GM18499 (cell line): Measurements from ENCODE around the gene GDPD5.

Experiments
- ATAC-seq: cut with Tn5 transposase; IDR thresholded peaks from one replicate; pipeline ENCODE4 v1.9.1; 2021; ENCODE audit warnings: moderate number of reproducible peaks; ENCODE audit not compliant: insufficient read depth, unreplicated experiment

The GDPD5 gene

DNA sequence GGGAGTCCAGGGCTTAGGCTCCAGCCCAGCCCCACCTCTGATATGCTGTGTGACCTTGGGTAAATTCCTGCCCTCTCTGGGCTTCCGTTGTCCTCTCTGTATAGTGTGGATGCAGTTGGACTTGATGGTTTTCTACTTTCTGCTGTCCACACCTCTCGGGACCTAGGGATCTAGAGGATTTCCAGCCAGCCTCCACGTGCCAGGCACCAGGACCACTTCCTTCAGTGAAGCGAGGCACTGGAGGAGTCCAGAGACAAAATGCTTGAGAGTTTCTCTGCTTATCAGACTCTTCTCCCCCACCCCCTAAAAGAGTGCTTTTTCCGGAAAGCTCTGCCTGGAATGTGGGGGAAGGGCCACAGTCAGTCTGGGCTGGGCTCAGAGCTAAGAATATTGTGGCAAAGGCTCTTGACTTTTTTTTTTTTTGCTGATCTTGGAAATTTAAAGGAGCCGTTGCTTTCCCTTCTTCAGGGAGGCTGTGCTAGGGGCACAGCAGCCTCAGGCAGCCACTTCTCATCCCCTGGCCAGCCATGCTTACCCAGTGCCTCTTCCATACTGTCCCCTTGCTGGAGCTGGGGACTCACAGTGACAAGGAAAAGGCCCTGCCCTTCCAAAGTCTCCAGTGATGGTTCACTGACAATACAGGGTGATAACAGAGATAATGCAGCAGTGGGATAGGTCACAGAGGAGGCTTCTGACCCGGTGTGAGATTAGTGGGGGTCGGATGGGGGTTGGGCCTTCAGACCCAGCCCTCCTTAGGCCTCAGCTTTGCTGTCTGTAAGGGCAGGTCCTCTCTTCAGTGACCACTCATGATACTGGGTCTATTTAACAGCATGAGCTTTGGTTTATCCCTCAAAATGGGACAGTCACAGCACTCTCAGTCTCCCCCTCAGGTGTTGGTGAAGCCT lies 33.5 kb upstream of the GDPD5 start:
- ATAC-seq: no peak

DNA sequence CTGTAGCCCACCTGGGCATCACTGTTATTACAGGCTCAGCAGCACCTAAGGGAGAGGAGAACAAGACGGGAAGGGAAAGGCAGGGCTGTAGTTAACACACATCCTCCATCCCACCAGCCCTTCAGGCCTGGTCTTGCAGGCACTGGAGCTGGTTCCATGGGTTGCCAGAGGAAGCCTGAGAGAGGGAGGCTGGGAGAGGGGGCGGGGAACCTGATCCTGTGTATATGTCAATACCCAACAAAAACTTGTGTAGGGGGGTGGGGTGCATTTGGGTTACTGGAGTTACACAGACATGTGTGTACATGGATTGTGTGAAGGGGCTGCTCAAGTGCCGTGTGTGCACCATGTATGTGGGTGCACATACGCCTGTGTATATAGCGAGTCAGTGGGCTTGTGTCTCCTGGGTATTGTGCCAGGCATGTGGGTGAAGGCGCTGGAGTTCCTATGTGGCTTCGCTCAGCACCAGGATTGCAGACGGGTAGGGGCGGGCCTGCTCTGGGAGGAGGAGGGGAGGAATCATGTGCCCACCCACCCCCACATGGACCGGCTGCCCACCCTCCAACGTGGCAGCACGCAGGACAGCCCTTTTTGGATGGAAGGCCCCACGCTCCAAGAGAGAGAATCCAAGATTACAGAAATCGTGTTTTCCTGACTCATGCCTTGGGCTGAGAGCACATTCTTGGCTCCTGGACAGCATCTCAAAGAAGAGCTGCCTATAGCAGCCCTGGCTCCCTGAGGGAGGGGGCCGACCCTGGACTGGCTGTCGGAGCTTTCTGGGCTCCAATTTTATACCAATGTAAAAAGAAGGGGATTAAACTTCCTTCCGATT lies 32.1 kb upstream of the GDPD5 start:
- ATAC-seq: no peak

DNA sequence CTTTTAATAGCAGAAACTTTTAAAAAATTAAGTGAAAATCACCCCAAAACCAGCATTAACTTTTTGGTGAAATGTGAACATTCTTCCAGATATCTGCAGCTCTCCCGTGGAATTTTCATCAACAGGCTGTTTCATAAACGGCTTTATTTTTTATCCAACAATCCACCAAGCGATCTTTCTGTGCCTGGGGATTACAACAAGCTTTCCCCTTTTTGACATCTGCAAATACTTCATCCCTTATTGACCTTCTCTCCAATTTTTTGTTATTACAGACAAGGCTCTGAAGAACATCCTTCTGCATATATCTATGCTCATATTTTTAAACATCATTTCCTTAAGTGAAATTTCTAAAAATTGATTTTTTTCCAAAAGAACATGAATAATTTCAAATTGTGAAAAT lies 30.5 kb upstream of the GDPD5 start:
- ATAC-seq: no peak

DNA sequence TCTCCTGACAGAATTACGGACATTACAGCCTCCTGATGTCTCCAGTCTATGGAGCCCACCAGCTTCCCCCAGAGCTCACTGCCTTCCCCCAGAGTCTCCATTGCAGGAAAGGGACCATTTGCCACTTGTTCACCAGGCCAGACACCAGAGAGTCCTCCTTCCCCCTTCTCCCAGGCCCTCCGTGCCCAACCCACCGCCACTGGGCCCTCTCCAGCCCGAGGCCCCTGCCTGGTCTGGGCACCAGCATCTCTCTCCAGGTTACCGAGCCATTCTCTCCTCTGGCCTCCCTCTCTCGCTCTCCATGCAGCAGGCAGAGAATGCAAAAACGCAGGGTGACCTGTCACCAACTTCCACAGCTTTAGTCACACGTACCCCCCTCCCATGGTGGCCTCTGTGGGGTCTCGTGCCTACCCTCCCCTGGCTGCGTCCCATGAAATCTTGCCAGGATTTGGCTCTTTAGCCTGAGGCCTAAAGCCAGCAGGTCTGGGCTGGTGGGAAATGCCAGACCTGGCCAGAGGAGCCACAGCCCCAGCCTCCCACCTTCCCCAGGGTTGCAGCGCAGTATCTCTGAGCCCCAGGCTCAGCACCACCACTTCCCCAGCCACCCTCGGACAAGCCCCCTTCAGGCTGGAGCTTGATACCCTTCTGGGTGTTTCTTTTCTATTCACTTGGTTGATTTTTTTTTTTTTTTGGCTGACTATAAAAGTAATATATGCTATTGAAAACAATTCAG lies 29.5 kb upstream of the GDPD5 start:
- no peak for ATAC-seq

DNA sequence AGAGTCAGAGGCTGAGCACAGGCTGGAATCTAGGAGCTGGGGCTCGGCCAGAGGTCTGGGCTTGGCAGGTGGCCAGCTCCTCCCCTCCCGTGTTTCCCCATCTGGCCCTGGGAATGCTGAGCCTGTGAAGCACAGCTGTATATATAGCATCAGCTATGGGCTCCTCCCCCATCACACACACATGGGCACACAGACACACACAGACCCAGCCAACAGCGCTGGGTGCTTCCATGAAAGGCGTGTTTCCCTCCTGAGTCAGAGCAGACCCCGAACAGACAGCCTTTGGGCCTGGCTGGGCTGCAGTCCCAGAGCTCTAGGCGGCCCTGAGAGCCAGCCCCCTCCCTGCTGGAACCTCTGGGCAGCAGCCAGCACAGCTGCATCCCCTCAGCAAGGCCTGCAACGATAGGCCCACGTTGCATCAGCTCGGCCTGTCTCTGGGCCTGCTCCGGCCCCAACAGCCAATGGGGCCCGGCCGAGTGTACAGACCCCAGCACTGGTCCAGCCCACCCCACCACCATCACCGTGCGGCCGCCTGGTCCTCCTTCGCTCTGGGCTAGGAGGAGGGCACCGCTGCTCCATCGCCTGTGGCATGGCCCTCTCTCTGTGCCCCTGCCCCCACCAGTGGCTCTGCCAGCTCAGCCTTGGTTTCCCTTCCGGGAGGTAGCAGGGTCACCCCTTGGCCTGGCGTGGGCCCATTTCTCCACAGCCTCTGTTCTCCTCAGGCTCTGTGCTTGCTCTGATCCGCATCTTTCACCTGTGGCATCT lies 28.7 kb upstream of the GDPD5 start:
- no peak for ATAC-seq

DNA sequence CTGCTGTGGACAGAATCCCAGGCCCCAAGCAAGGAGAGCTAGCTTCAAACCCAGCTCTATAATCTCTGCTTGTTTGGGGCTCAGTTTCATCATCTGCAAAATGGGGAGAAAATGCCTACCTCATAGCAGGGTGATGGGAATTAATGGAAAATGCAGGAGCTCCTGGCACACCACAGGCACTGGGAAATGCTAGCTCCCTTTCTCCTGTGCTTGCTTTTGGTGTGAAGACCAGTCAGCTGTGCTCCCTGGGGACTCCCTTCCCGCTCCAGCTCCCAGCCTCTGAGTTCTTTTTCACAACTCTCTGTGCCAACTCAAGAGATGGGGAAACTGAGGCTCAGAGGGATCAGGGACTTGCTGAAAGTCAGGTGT lies 28.1 kb upstream of the GDPD5 start:
- ATAC-seq: no peak

DNA sequence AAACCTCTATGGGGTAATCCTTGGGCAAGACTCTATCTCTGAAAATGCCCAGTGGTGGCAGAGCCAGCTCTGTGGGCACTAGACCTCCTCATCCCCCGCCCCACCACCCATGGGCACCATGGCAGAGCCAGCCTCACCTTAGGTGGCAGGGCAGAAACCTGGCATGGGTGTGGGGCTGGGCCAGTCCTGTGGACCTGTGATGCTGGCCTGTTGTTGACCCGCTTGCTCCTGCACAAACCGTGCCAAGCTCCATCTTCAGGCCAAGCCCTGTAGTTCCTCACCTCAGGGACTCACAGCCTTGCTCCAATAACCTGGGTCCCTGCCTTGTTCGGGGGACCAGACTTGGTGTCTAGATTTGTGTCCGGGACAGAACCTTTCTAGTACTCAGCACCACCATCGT lies 27.4 kb upstream of the GDPD5 start:
- ATAC-seq: no peak

DNA sequence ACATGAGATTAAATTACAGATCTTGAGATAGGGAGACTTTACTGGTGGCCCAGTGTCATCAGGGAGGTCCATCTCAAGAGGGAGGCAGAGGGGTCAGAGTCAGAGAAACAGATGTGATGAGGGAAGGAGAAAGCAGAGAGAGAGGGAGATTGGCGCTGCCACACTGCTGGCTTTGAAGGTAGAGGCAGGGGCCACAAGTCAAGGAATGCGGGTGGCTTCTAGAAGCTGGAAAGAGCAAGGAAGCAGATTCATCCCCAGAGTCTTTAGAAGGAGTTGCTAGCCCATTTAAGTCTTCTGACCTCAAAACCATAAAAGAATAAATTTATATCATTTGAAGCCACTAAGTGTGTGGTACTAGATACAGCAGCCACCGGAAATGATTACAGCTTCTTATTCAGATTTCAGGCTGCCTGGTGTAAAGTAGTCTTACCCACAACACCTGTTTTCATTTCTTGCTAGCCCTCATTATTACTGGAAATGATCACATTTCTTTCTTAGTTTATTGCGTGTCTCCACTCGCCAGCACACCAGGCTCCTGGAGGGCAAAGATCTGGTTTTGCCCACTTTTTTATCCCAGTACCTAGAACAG lies 23.7 kb upstream of the GDPD5 start:
- ATAC-seq: no peak

DNA sequence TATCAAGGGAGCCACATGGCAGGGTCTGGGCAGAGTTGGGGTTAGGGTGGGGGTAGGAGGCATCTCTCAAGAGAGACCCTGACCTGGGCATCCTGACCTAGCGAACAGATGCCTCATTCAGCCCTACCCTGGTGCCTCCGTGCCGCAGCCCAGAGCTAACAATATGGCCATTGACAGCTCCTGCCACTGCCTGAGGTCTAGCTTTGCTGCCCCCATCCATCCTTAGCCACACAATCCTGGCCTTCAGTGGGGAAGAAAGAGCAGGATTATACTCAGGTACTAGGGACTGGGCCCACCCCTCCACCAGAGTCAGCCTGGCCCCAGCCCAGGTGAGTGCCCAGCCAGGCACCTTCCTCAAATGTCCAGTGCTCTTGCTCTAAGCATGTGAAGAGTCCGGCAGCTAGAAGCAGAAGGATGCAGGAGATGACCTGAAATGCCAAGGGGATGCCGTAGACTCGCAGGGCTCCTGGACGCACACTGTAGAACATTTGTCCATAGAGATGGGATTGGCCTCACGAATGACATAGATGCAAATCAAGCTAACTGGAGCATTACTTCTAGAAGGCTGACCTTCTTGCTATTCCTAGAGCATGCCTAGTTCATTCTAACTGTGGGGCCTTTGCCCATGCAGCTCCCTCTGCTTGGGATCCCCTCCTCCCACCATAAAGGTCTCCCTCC lies 23.0 kb upstream of the GDPD5 start:
- no peak for ATAC-seq

DNA sequence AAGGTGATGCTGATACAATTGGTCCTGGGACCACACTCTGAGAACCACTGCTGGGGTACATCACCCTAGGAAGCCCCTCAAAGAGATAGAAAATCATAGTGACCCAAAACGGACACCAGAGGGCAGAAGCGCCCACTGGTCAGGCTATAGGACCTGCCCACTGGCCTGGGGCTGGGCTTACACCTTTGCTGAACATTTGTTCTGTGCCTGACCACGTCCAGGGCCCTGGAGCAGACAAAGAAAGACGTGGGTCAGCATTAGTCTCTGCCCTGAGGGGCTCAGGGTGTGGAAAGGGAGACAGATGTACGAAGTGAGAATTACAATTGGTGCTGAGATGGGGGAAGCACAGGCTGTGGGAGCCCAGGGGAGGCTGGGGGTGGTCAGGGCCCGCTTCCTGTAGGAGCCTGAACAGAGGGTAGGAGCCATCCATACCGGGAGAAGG lies 21.9 kb upstream of the GDPD5 start:
- no peak for ATAC-seq

DNA sequence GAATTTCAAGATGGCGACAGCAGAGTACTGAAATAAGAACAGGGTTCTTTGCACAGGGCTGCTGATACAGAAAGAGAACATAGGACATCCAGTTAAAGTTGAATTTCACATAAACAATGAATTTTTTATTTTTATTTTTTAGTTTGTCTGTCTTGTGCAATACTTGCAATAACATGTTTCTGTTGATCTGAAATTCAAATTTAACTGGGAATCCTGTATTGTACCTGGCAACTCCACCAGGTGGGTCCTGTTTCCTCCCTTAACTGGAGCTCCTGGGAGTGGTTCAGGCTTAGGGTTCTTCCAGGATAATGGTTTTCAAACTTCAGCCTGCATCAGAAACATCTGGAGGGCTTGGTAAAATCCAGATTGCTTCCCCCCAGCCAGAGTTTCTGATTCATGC lies 21.4 kb upstream of the GDPD5 start:
- ATAC-seq: no peak

DNA sequence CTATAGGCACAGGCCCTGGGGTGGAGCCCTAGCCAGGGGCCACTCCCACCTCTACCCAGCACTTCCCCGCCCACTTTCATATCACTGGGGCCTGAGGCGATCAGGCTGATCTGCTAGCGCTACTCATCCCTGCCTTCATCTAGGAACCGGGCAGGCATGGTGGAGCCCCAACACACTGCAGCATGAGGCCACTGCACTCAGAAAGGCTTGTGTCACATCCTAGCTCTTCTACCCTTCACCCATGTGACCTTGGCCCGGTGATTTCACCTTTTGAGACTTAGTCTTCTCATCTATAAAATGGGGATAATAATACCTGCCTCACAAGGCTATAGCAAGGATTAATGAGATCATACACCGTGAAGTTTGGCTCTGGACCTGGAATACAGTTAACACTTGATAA lies 18.1 kb upstream of the GDPD5 start:
- no peak for ATAC-seq

DNA sequence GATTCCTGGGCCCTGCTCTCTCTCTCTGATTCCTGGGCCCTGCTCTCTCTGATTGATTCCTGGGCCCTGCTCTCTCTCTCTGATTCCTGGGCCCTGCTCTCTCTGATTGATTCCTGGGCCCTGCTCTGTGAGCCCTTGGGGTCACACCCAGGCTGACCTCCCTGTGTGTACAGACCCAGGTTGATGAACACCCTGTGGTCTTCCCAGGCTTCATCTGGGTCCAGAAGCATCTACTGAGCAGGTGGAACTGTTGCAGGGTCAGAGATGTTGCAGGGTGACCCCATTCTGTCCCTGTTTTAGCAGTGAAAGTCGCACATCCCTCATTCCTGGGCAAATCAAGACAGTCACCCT lies 16.3 kb upstream of the GDPD5 start:
- no peak for ATAC-seq

DNA sequence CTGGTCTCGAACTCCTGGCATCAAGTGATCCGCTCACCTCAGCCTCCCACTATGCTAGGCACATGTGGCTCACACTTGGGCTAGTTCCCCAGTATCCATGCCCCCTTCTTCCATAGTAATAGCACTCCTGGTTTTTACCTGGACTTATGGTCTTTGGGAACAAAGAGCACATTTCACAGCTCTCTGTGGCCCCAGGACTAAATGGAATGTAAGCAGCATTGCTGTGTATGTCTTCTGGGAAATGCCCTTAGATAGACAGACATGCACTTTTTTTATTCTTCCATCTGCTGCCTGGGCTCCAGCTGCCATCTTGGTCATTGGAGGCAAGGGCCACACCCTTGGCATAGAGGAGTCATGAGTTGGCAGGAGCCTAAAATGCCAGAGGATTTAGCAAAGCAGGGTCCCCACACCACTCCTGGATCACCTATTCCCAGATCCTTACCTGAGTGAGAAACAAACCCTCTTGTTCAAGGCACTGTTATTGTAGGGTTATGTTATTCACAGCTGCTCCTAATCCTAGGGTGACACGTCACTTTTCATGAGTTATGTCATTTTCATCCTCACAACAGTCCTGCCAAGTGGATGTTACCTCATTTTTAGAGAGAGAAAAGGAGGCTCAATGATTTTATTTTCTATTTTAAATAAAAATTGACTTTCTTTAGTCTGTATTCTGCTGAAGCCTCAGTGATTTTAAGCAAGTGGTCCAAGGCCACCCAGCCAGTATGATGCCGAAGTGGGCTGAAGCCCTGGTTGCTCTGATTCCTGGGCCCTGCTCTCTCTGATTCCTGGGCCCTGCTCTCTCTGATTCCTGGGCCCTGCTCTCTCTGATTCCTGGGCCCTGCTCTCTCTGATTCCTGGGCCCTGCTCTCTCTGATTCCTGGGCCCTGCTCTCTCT lies 15.7 kb upstream of the GDPD5 start:
- ATAC-seq: no peak

DNA sequence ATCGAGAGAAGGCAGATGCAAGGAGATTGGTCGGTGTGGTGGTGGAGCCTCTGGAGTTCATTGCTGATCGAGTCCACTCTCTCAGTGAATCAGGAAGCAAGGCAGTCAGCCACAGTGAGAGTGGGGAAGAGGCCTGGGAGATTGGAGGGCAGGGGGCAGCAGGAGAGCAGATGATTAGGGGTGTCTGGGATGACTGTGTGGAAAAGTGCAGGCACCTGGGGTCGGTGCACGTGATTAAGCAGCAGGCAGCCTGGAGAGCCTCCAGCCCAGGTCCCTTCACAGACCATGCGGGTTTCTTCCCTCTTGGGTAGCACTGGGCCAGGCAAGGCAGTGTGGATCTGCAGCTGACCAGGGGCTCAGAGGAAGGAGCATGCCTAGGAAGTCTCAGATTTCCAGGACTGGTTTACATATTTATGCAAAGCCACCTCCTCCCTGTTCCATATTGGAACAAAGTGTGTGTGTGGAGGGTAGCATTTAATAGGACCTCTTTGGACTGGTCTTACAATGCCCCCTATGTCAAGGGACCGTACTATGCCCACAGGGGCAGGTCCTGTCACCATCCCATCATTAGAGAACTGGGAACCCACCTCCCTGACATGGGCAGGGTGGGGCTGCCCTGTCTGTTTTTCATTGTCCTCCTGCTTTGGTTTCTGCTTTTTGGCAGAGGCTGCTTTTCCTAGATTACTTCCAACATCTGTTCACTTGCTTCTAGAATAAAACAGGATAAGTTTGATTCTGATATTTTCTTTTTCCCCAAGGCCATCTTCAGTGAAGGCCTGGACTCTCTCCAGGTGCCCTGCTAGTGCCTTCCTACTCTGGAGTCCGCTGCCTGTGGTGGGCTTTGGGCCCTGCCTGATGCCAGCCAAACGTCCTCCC lies 14.0 kb upstream of the GDPD5 start:
- no peak for ATAC-seq

DNA sequence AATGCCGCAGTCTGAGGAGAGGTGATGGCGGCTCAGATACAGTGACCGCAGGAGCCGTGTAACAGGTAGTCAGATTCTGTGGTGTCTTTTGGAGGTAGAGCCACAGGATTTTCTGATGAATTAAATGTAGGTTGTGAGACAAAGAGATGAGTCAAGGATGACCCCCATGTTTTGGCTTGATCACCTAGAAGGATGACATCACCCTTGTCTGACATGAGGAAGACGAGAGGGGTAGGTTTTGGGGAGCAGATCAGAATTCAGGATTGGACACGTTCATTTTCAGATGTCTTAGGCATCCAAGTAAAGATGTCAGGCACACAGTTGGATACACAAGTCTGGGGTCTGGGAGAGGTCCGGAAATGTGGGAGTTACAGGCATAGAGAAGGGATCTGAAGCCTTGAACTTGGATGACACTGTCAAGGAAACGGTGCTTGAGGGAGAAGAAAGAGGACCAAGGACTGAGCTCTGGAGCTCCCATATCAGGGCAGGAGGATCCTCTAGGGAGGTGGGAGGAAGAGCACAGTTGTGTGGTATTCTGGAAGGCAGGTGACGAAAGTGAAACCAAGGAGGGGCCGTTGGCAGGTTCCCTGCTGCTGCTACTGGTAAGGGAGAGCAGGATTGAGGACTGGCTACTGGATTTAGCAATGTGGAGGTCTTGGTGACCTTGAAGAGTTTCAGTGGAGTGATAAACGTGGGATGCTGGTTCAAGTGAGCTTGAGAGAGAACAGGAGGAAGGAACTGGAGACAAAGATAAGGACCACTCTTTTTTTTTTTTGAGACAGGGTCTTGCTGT lies 12.6 kb upstream of the GDPD5 start:
- ATAC-seq: no peak

DNA sequence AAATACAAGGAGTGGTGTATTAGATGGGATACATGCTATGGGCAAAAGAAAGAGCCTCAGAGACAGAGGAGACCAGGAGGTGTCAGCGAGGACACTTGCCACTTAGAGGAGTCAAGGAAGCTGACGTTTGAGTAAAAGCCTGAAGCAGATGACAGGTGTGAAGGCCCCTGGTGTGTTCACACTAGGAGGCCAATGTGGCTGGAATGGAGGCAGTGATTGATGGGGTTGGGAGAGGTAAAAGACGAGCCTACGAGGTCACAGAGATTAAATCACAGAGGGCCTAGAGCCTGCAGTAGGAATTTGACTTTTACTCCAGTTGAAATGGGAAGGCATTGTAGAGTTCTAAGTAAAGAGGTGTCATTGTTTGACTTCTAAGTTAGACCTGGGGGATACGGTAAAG lies 12.0 kb upstream of the GDPD5 start:
- ATAC-seq: no peak
